IPS-NIHi7 (cell line): ENCODE results near the gene EME1.

Source experiments
- DNase-seq: peaks from one replicate; pipeline ENCODE4 v3.0.0; 2012; ENCODE audit warnings: mixed read lengths; ENCODE audit errors: extremely low spot score

Gene EME1

GRCh38 chr17:50363217-50364060 lies 9.6 kb upstream of the EME1 start:
- peak; percentile 96 for DNase-seq

GRCh38 chr17:50364061-50364458 lies 9.0 kb upstream of the EME1 start:
- no peak for DNase-seq

GRCh38 chr17:50364715-50365114 lies 8.3 kb upstream of the EME1 start:
- DNase-seq = peak; percentile 59

GRCh38 chr17:50365165-50365564 lies 7.9 kb upstream of the EME1 start:
- DNase-seq = no peak

- no peak for DNase-seq
These were observed 7.2 kb upstream of the EME1 start for GRCh38 chr17:50365649-50366393.

GRCh38 chr17:50367401-50367800 lies 5.6 kb upstream of the EME1 start:
- DNase-seq = no peak

GRCh38 chr17:50370052-50370451 lies 3.0 kb upstream of the EME1 start:
- DNase-seq = no peak

GRCh38 chr17:50371526-50371925 lies 1.5 kb upstream of the EME1 start:
- no peak for DNase-seq

- no peak for DNase-seq
These were observed 739 bp upstream of the EME1 start for GRCh38 chr17:50372222-50372757.

GRCh38 chr17:50373705-50374104 lies 676 bp downstream of the EME1 start:
- DNase-seq = no peak

GRCh38 chr17:50375858-50376538 lies 3.0 kb downstream of the EME1 start:
- DNase-seq = no peak

GRCh38 chr17:50379351-50380132 lies 6.5 kb downstream of the EME1 start:
- DNase-seq = no peak

- DNase-seq = peak; percentile 22
These were observed 7.6 kb downstream of the EME1 start for GRCh38 chr17:50380369-50381259.

- no peak for DNase-seq
These were observed 8.3 kb downstream of the EME1 start for GRCh38 chr17:50381260-50381815.

GRCh38 chr17:50381920-50382319 lies 8.9 kb downstream of the EME1 start:
- DNase-seq = no peak

GRCh38 chr17:50382931-50383330 lies 9.9 kb downstream of the EME1 start:
- DNase-seq = no peak

- DNase-seq = no peak
These were observed 13.5 kb downstream of the EME1 start for GRCh38 chr17:50386510-50386909.

GRCh38 chr17:50388728-50389127 lies 15.7 kb downstream of the EME1 start:
- no peak for DNase-seq

GRCh38 chr17:50389534-50389933 lies 16.5 kb downstream of the EME1 start:
- DNase-seq = no peak

GRCh38 chr17:50392621-50393020 lies 19.6 kb downstream of the EME1 start:
- DNase-seq = no peak
